ENCODE results near the gene SRSF1. TPM values are rescaled to one million over a fixed set of nuclear protein-coding genes. Genes with fewer than 3 reads are reported as not detected.

Gene SRSF1
- total and polyA plus RNA-seq, 4 donors, result 52.3 to 201 (median 114) TPM

DNA sequence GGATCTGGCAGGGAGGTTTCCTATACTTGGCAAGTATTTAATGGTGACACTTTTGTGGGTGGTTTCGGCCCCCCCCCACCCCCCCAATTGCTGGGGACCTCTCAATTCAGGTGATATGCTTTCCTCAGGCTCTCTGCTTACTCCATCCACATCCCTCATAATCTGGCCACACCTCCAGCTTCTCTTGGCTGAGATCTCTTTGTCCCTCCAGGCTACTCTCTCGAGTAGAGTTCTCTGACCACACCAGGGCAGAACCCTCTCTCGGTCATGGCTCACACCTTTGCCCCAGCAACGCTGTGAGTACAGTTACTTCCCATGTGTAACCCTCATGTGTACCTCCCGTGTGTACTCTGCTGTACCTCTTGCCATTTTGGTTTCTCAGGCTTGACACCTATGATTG lies 34.1 kb upstream of the SRSF1 start:
- TF ChIP-seq RXRA (IDR thresholded peaks at IDR 0.05) (no peak), SP1 (IDR thresholded peaks at IDR 0.05) (no peak), NR2F2 (IDR thresholded peaks at IDR 0.05) (no peak), HNF4A (conservative IDR thresholded peaks at IDR 0.05) (no peak), JUND (IDR thresholded peaks at IDR 0.05) (no peak), ATF3 (IDR thresholded peaks at IDR 0.05) (no peak), GABPA (IDR thresholded peaks at IDR 0.05 in 1 of 2, conservative IDR thresholded peaks at IDR 0.05 in 1 of 2) (no peak), YY1 (IDR thresholded peaks at IDR 0.05) (no peak), TAF1 (conservative IDR thresholded peaks at IDR 0.05) (no peak)
- TF ChIP-seq, protein P1, sequence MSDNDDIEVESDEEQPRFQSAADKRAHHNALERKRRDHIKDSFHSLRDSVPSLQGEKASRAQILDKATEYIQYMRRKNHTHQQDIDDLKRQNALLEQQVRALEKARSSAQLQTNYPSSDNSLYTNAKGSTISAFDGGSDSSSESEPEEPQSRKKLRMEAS (IDR thresholded peaks at IDR 0.05), result no peak
- H3K9me3 ChIP-seq (ENCODE audit: control insufficient read depth in 4 of 4, low read length in 3 of 4), result no peaks in the 10 kb centered on the region
- H3K9ac ChIP-seq (ENCODE audit: low read depth in 1 of 2, low read length in 2 of 2), result no peak overlapping the region
- H3K4me1 ChIP-seq (ENCODE audit: control insufficient read depth in 4 of 4, insufficient read depth in 4 of 4, low read length in 3 of 4), result peaks cover 2 to 15% (median 14%) of the 10 kb centered on the region in 4 donors
- 58% methylated on average over 5 of the region's 5 CpGs for WGBS
- no peaks in the 10 kb centered on the region for H3K36me3 ChIP-seq (ENCODE audit: control insufficient read depth in 4 of 4, insufficient read depth in 3 of 4, low read depth in 1 of 4, low read length in 3 of 4)
- H3K27me3 ChIP-seq (ENCODE audit: control insufficient read depth in 4 of 4, insufficient read depth in 4 of 4, low read length in 3 of 4), result no peaks in the 10 kb centered on the region
- no peak overlapping the region for H3K27ac ChIP-seq (ENCODE audit: low read depth in 1 of 2, low read length in 2 of 2)
- no peak overlapping the region for H3K4me3 ChIP-seq (ENCODE audit: low read depth in 1 of 3, low read length in 3 of 3)
- DNase-seq (ENCODE audit: low spot score), result no peak

GRCh38 chr17:58040386-58040785 lies 33.3 kb upstream of the SRSF1 start:
- Histone ChIP-seq H3K27ac (ENCODE audit: low read depth in 1 of 2, low read length in 2 of 2) (no peak overlapping the region), H3K9ac (ENCODE audit: low read depth in 1 of 2, low read length in 2 of 2) (no peak overlapping the region), H3K4me3 (ENCODE audit: low read depth in 1 of 3, low read length in 3 of 3) (no peak overlapping the region), H3K4me1 (ENCODE audit: control insufficient read depth in 4 of 4, insufficient read depth in 4 of 4, low read length in 3 of 4) (peaks cover 2 to 13% (median 12%) of the 10 kb centered on the region in 4 donors), H3K27me3 (ENCODE audit: control insufficient read depth in 4 of 4, insufficient read depth in 4 of 4, low read length in 3 of 4) (no peaks in the 10 kb centered on the region), H3K9me3 (ENCODE audit: control insufficient read depth in 4 of 4, low read length in 3 of 4) (no peaks in the 10 kb centered on the region), H3K36me3 (ENCODE audit: control insufficient read depth in 4 of 4, insufficient read depth in 3 of 4, low read depth in 1 of 4, low read length in 3 of 4) (no peaks in the 10 kb centered on the region)
- 83% methylated on average over 8 of the region's 8 CpGs for WGBS
- no peak for DNase-seq (ENCODE audit: low spot score)
- TF ChIP-seq, protein P2, sequence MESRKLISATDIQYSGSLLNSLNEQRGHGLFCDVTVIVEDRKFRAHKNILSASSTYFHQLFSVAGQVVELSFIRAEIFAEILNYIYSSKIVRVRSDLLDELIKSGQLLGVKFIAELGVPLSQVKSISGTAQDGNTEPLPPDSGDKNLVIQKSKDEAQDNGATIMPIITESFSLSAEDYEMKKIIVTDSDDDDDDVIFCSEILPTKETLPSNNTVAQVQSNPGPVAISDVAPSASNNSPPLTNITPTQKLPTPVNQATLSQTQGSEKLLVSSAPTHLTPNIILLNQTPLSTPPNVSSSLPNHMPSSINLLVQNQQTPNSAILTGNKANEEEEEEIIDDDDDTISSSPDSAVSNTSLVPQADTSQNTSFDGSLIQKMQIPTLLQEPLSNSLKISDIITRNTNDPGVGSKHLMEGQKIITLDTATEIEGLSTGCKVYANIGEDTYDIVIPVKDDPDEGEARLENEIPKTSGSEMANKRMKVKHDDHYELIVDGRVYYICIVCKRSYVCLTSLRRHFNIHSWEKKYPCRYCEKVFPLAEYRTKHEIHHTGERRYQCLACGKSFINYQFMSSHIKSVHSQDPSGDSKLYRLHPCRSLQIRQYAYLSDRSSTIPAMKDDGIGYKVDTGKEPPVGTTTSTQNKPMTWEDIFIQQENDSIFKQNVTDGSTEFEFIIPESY (IDR thresholded peaks at IDR 0.05), result no peak
- TF ChIP-seq SP1 (IDR thresholded peaks at IDR 0.05), result no peak
- TF ChIP-seq, protein P1 (IDR thresholded peaks at IDR 0.05), result no peak
- TF ChIP-seq, protein P3, sequence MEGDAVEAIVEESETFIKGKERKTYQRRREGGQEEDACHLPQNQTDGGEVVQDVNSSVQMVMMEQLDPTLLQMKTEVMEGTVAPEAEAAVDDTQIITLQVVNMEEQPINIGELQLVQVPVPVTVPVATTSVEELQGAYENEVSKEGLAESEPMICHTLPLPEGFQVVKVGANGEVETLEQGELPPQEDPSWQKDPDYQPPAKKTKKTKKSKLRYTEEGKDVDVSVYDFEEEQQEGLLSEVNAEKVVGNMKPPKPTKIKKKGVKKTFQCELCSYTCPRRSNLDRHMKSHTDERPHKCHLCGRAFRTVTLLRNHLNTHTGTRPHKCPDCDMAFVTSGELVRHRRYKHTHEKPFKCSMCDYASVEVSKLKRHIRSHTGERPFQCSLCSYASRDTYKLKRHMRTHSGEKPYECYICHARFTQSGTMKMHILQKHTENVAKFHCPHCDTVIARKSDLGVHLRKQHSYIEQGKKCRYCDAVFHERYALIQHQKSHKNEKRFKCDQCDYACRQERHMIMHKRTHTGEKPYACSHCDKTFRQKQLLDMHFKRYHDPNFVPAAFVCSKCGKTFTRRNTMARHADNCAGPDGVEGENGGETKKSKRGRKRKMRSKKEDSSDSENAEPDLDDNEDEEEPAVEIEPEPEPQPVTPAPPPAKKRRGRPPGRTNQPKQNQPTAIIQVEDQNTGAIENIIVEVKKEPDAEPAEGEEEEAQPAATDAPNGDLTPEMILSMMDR (IDR thresholded peaks at IDR 0.05; ENCODE audit: low read depth, low read length, missing input control), result no peak

DNA sequence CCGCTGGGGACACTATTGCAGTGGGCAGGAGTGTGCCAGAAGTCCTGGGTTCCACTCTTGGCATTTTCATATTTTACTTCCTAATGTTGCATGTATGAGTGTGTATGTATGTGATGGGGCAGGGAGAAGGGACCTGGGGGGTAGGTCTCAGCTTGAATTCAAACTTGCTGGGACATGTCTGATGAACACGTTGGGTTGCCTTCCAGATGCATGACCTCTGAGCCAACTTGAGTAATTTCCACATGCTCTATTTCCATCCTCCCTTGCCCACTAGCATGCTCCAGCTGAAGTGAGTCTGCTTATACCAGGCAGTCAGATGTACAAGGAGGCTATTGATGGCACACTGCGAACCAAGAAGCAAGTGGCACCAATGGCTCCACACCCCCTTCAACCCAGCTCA lies 32.9 kb upstream of the SRSF1 start:
- H3K9me3 ChIP-seq (ENCODE audit: control insufficient read depth in 4 of 4, low read length in 3 of 4), result no peaks in the 10 kb centered on the region
- no peaks in the 10 kb centered on the region for H3K36me3 ChIP-seq (ENCODE audit: control insufficient read depth in 4 of 4, insufficient read depth in 3 of 4, low read depth in 1 of 4, low read length in 3 of 4)
- no peak overlapping the region for H3K27ac ChIP-seq (ENCODE audit: low read depth in 1 of 2, low read length in 2 of 2)
- 85% methylated on average over 3 of the region's 3 CpGs for WGBS
- no peaks in the 10 kb centered on the region for H3K27me3 ChIP-seq (ENCODE audit: control insufficient read depth in 4 of 4, insufficient read depth in 4 of 4, low read length in 3 of 4)
- H3K4me1 ChIP-seq (ENCODE audit: control insufficient read depth in 4 of 4, insufficient read depth in 4 of 4, low read length in 3 of 4), result peaks cover 2 to 13% (median 12%) of the 10 kb centered on the region in 4 donors
- TF ChIP-seq EGR1 (IDR thresholded peaks at IDR 0.05; ENCODE audit: low read depth in 2 of 2) (no peak), RAD21 (IDR thresholded peaks at IDR 0.05) (no peak), RXRA (IDR thresholded peaks at IDR 0.05) (no peak), JUND (IDR thresholded peaks at IDR 0.05) (no peak), ATF3 (IDR thresholded peaks at IDR 0.05) (no peak)
- TF ChIP-seq, protein P2 (IDR thresholded peaks at IDR 0.05), result no peak
- H3K4me3 ChIP-seq (ENCODE audit: low read depth in 1 of 3, low read length in 3 of 3), result no peak overlapping the region
- no peak for DNase-seq (ENCODE audit: low spot score)
- no peak overlapping the region for H3K9ac ChIP-seq (ENCODE audit: low read depth in 1 of 2, low read length in 2 of 2)

Measured in liver (tissue), 9 donors.